WTC11 (cell line): ENCODE results near the gene PTPRN2. TPM values are rescaled to one million over a fixed set of nuclear protein-coding genes. Genes with fewer than 3 reads are reported as not detected.

ENCODE experiments used
- ATAC-seq: fragments of 200-7000 bp; cut with Tn5 transposase; 2 replicates; pipeline ENCODE4 v1.10.0; 2021; ENCODE audit warnings: mild to moderate bottlenecking, moderate library complexity
- CTCF ChIA-PET: fragments of 300-600 bp; sonication (Branson Sonifier 250); formaldehyde crosslinking; loops from one replicate; lab custom pipeline; 2021; ENCODE audit warnings: antibody characterized with exemption; lab: Charles Lee
- POLR2A ChIA-PET: fragments of 350-600 bp; sonication (Branson Sonifier 250); formaldehyde crosslinking; loops from one replicate; lab custom pipeline; 2021; ENCODE audit warnings: antibody characterized with exemption; lab: Charles Lee
- DNase-seq: peaks from one replicate; pipeline ENCODE4 v3.0.0; 2021; ENCODE audit warnings: low spot score
- H3K27ac Mint-ChIP-seq: 2 replicates; pipeline ENCODE4 v1.8.0; 2021; ENCODE audit warnings: mixed read lengths
- H3K27me3 Mint-ChIP-seq: 2 replicates; pipeline ENCODE4 v1.8.0; 2021; ENCODE audit warnings: low read depth, mild to moderate bottlenecking, moderate library complexity, mixed read lengths
- H3K36me3 Mint-ChIP-seq: 2 replicates; pipeline ENCODE4 v1.8.0; 2021; ENCODE audit warnings: mixed read lengths
- H3K4me1 Mint-ChIP-seq: 2 replicates; pipeline ENCODE4 v1.8.0; 2022; ENCODE audit warnings: mixed read lengths
- H3K4me3 Mint-ChIP-seq: 2 replicates; pipeline ENCODE4 v1.8.0; 2021; ENCODE audit warnings: mild to moderate bottlenecking, moderate library complexity, mixed read lengths
- H3K9me3 Mint-ChIP-seq: 2 replicates; pipeline ENCODE4 v1.8.0; 2021; ENCODE audit warnings: mixed read lengths
- ARID4B ChIP-seq: sonication (generic); formaldehyde crosslinking; IDR thresholded peaks from 2 replicates; pipeline ENCODE4 v1.8.0; 2023; ENCODE audit warnings: missing genetic modification reagents, mild to moderate bottlenecking, borderline replicate concordance
- ATF1 ChIP-seq: sonication (generic); formaldehyde crosslinking; IDR thresholded peaks from 2 replicates; pipeline ENCODE4 v1.8.1; 2023; ENCODE audit warnings: mild to moderate bottlenecking, moderate library complexity, missing genetic modification reagents
- ATF2 ChIP-seq: sonication (generic); formaldehyde crosslinking; IDR thresholded peaks from 2 replicates; pipeline ENCODE4 v1.8.1; 2022; ENCODE audit warnings: low read depth, missing genetic modification reagents, borderline replicate concordance
- EMX1 ChIP-seq: fragments of 250-450 bp; sonication (Bioruptor Pico); IDR thresholded peaks from 2 replicates; pipeline ENCODE4 v1.8.0; 2021; ENCODE audit warnings: mild to moderate bottlenecking
- ESRRA ChIP-seq: sonication (generic); formaldehyde crosslinking; IDR thresholded peaks from 2 replicates; pipeline ENCODE4 v1.8.1; 2022; ENCODE audit warnings: mild to moderate bottlenecking, missing genetic modification reagents, borderline replicate concordance
- FOXK1 ChIP-seq: sonication (generic); formaldehyde crosslinking; IDR thresholded peaks from 2 replicates; pipeline ENCODE4 v1.8.0; 2022; ENCODE audit warnings: mild to moderate bottlenecking, moderate library complexity, missing genetic modification reagents
- HMGXB4 ChIP-seq: sonication (generic); formaldehyde crosslinking; IDR thresholded peaks from 2 replicates; pipeline ENCODE4 v1.8.1; 2023; ENCODE audit warnings: mild to moderate bottlenecking, moderate library complexity, missing genetic modification reagents
- IRF2 ChIP-seq: sonication (generic); formaldehyde crosslinking; IDR thresholded peaks from 2 replicates; pipeline ENCODE4 v1.8.0; 2022; ENCODE audit warnings: low read depth, missing genetic modification reagents, borderline replicate concordance
- JAZF1 ChIP-seq: fragments of 250-450 bp; sonication (Bioruptor Pico); IDR thresholded peaks from 2 replicates; pipeline ENCODE4 v1.9.0; 2021; ENCODE audit warnings: moderate library complexity, mild to moderate bottlenecking, inconsistent platforms
- JUN ChIP-seq: sonication (generic); formaldehyde crosslinking; IDR thresholded peaks from 2 replicates; pipeline ENCODE4 v1.8.0; 2023; ENCODE audit warnings: mild to moderate bottlenecking, missing genetic modification reagents
- KAT7 ChIP-seq: sonication (generic); formaldehyde crosslinking; IDR thresholded peaks from 2 replicates; pipeline ENCODE4 v1.8.1; 2023; ENCODE audit warnings: missing genetic modification reagents, mild to moderate bottlenecking, borderline replicate concordance
- MYBL2 ChIP-seq: sonication (generic); formaldehyde crosslinking; IDR thresholded peaks from 2 replicates; pipeline ENCODE4 v1.8.1; 2023; ENCODE audit warnings: mild to moderate bottlenecking, moderate library complexity, missing genetic modification reagents
- NFATC4 ChIP-seq: fragments of 250-450 bp; sonication (Bioruptor Pico); IDR thresholded peaks from 2 replicates; pipeline ENCODE4 v1.9.0; 2021; ENCODE audit warnings: mild to moderate bottlenecking
- NFE2L1 ChIP-seq: sonication (generic); formaldehyde crosslinking; IDR thresholded peaks from 2 replicates; pipeline ENCODE4 v1.8.1; 2023; ENCODE audit warnings: missing genetic modification reagents
- NR1H2 ChIP-seq: sonication (generic); formaldehyde crosslinking; IDR thresholded peaks from 2 replicates; pipeline ENCODE4 v1.9.0; 2021; ENCODE audit warnings: mild to moderate bottlenecking, moderate library complexity, missing genetic modification reagents
- PRRX2 ChIP-seq: fragments of 250-450 bp; sonication (Bioruptor Pico); IDR thresholded peaks from 2 replicates; pipeline ENCODE4 v1.8.0; 2021; ENCODE audit warnings: mild to moderate bottlenecking
- RELA ChIP-seq: sonication (generic); formaldehyde crosslinking; IDR thresholded peaks from 2 replicates; pipeline ENCODE4 v1.8.1; 2022; ENCODE audit warnings: missing genetic modification reagents, mild to moderate bottlenecking, borderline replicate concordance
- RORB ChIP-seq: fragments of 250-450 bp; sonication (Bioruptor Pico); IDR thresholded peaks from 2 replicates; pipeline ENCODE4 v1.9.0; 2021; ENCODE audit warnings: mild to moderate bottlenecking
- SMAD4 ChIP-seq: sonication (generic); formaldehyde crosslinking; IDR thresholded peaks from 2 replicates; pipeline ENCODE4 v1.8.0; 2022; ENCODE audit warnings: mild to moderate bottlenecking, missing genetic modification reagents
- SP1 ChIP-seq: sonication (generic); formaldehyde crosslinking; conservative IDR thresholded peaks from 2 replicates; pipeline ENCODE4 v1.8.1; 2022; ENCODE audit warnings: missing genetic modification reagents
- STAT6 ChIP-seq: sonication (generic); formaldehyde crosslinking; conservative IDR thresholded peaks from 2 replicates; pipeline ENCODE4 v1.8.1; 2023; ENCODE audit warnings: mild to moderate bottlenecking, low read depth, missing genetic modification reagents, moderate library complexity
- TCF7 ChIP-seq: sonication (generic); formaldehyde crosslinking; IDR thresholded peaks from 2 replicates; pipeline ENCODE4 v1.8.0; 2022; ENCODE audit warnings: mild to moderate bottlenecking, low read depth, missing genetic modification reagents, moderate library complexity
- TEAD1 ChIP-seq: sonication (generic); formaldehyde crosslinking; IDR thresholded peaks from 2 replicates; pipeline ENCODE4 v1.8.0; 2022; ENCODE audit warnings: mild to moderate bottlenecking, missing genetic modification reagents
- TP53 ChIP-seq: sonication (generic); formaldehyde crosslinking; IDR thresholded peaks from 2 replicates; pipeline ENCODE4 v1.8.1; 2023; ENCODE audit warnings: mild to moderate bottlenecking, missing genetic modification reagents
- ZNF416 ChIP-seq: fragments of 250-450 bp; sonication (Bioruptor Pico); IDR thresholded peaks from 2 replicates; pipeline ENCODE4 v1.9.0; 2021; ENCODE audit warnings: mild to moderate bottlenecking, inconsistent platforms
- ZNF423 ChIP-seq: fragments of 250-450 bp; sonication (Bioruptor Pico); IDR thresholded peaks from 2 replicates; pipeline ENCODE4 v2.1.2; 2022; ENCODE audit warnings: mild to moderate bottlenecking, moderate library complexity
- ZSCAN18 ChIP-seq: fragments of 250-450 bp; sonication (Bioruptor Pico); IDR thresholded peaks from 2 replicates; pipeline ENCODE4 v2.1.2; 2022; ENCODE audit warnings: mild to moderate bottlenecking, moderate library complexity
- total RNA-seq: library from RNA; stranded (reverse); gene quantifications from 3 replicates; pipeline ENCODE4 v1.2.3, GENCODE V29; 2021

PTPRN2 gene
- total RNA-seq, 1 experiment from 2014 or later = 4.7 TPM

GRCh38 chr7:157832421-157832820, 755.2 kb downstream of the PTPRN2 start:
- Mint-ChIP-seq H3K27me3 (peaks cover 2% of the 10 kb centered on the region; the same call in 1 of the 2 replicates), H3K9me3 (peaks cover 45% of the 10 kb centered on the region), H3K36me3 (peaks cover 21% of the 10 kb centered on the region), H3K4me3 (no peak overlapping the region), H3K27ac (no peak overlapping the region), H3K4me1 (peaks cover 15% of the 10 kb centered on the region)
- CTCF ChIA-PET = no interaction called here
- DNase-seq = no peak
- TF ChIP-seq EMX1 (no peak), PRRX2 (CRISPR knock-in tag) (no peak), JUN (no peak), SMAD4 (no peak), KAT7 (CRISPR knock-in tag) (no peak), MYBL2 (CRISPR knock-in tag) (no peak), ATF1 (no peak), ATF2 (no peak), NFATC4 (CRISPR knock-in tag) (no peak), ARID4B (CRISPR knock-in tag) (no peak), NFE2L1 (no peak), ZSCAN18 (CRISPR knock-in tag) (no peak), RORB (CRISPR knock-in tag) (no peak), HMGXB4 (CRISPR knock-in tag) (no peak), FOXK1 (CRISPR knock-in tag) (no peak), ESRRA (CRISPR knock-in tag) (no peak)
- POLR2A ChIA-PET = no interaction called here
- no peak for ATAC-seq

GRCh38 chr7:157832006-157832405, 755.6 kb downstream of the PTPRN2 start:
- peaks cover 2% of the 10 kb centered on the region; the same call in 1 of the 2 replicates for H3K27me3 Mint-ChIP-seq
- peaks cover 15% of the 10 kb centered on the region for H3K4me1 Mint-ChIP-seq
- H3K9me3 Mint-ChIP-seq = peaks cover 44% of the 10 kb centered on the region
- no peak for DNase-seq
- TF ChIP-seq KAT7 (CRISPR knock-in tag) (no peak), IRF2 (no peak), ATF1 (no peak), ZNF423 (CRISPR knock-in tag) (no peak), RELA (CRISPR knock-in tag) (no peak), TP53 (CRISPR knock-in tag) (no peak), TEAD1 (CRISPR knock-in tag) (no peak), MYBL2 (CRISPR knock-in tag) (no peak), JAZF1 (CRISPR knock-in tag) (no peak), TCF7 (no peak), NR1H2 (CRISPR knock-in tag) (no peak), ZNF416 (CRISPR knock-in tag) (no peak), SP1 (no peak), STAT6 (CRISPR knock-in tag) (no peak), ESRRA (CRISPR knock-in tag) (no peak)
- peaks cover 21% of the 10 kb centered on the region for H3K36me3 Mint-ChIP-seq
- ChIA-PET POLR2A (no interaction called here), CTCF (no interaction called here)
- no peak overlapping the region for H3K4me3 Mint-ChIP-seq
- ATAC-seq = no peak
- H3K27ac Mint-ChIP-seq = no peak overlapping the region
